ENCODE measurements around the gene MAP2K2. TPM values are rescaled to one million over a fixed set of nuclear protein-coding genes. Genes with fewer than 3 reads are reported as not detected.

Gene MAP2K2
- total RNA-seq, 2 donors from 2014 or later, result 170 to 206 TPM

Other genes starting within 250 kb of the MAP2K2 start
- not detected for gene ATCAY, start 243.4 kb downstream of the MAP2K2 start, total RNA-seq
- gene NMRK2, start 191.1 kb downstream of the MAP2K2 start, total RNA-seq, result not detected
- gene DAPK3, start 153.0 kb downstream of the MAP2K2 start, total RNA-seq, result 10 to 100 TPM; 48.1 to 54.5 TPM
- gene EEF2, start 138.7 kb downstream of the MAP2K2 start, total RNA-seq, result 1,000 to 10,000 TPM; 1,877 to 2,672 TPM
- gene PIAS4, start 116.4 kb downstream of the MAP2K2 start, total RNA-seq, result 10 to 100 TPM; 39.4 to 58.6 TPM
- 10 to 100 TPM; 63.4 to 70.5 TPM for gene ZBTB7A, start 57.2 kb downstream of the MAP2K2 start, total RNA-seq
- not detected for gene CREB3L3, start 29.5 kb upstream of the MAP2K2 start, total RNA-seq
- gene SIRT6, start 58.4 kb upstream of the MAP2K2 start, total RNA-seq, result 10 to 100 TPM; 51.4 to 56.7 TPM
- gene ANKRD24, start 58.6 kb upstream of the MAP2K2 start, total RNA-seq, result under 1 TPM; 0.33 to 0.74 TPM
- gene EBI3, start 105.4 kb upstream of the MAP2K2 start, total RNA-seq, result 100 to 1,000 TPM in 1 of 2 donors, 10 to 100 TPM in 1; 32.4 to 131 TPM
- 10 to 100 TPM; 30.2 to 33.3 TPM for gene YJU2, start 123.0 kb upstream of the MAP2K2 start, total RNA-seq
- not detected for gene SHD, start 155.1 kb upstream of the MAP2K2 start, total RNA-seq
- gene TMIGD2, start 178.3 kb upstream of the MAP2K2 start, total RNA-seq, result 1 to 10 TPM; 4.6 to 5.1 TPM
- 10 to 100 TPM; 16.0 to 24.7 TPM for gene FSD1, start 180.5 kb upstream of the MAP2K2 start, total RNA-seq
- 10 to 100 TPM in 1 of 2 donors, 1 to 10 TPM in 1; 7.3 to 12.8 TPM for gene STAP2, start 214.7 kb upstream of the MAP2K2 start, total RNA-seq
- gene MPND, start 219.4 kb upstream of the MAP2K2 start, total RNA-seq, result 10 to 100 TPM; 28.3 to 73.5 TPM

All from natural killer cell treated with Interleukin-12 subunit alpha and Interleukin-12 subunit beta and Interleukin-15 and Interleukin-18, amount 100 ng/mL, for 72 hours (primary cell).